GM23338 (cell line): Measurements from ENCODE around the gene GALNT11. TPM values are rescaled to one million over a fixed set of nuclear protein-coding genes. Genes with fewer than 3 reads are reported as not detected.
A peak's percentile ranks its signal among the peaks of the same experiment; 100 is the strongest.

ENCODE experiments used
- ATAC-seq: fragments of 200-7000 bp; cut with Tn5 transposase; 3 replicates; pipeline ENCODE4 v1.9.1; 2020
- DNase-seq: peaks from one replicate; pipeline ENCODE4 v3.0.0-alpha.2; 2015; ENCODE audit warnings: low spot score
- H2AFZ ChIP-seq: fragments of 200-600 bp; sonication (generic); 2 replicates; pipeline ENCODE4 v1.8.0; 2016; ENCODE audit warnings: antibody characterized with exemption, mild to moderate bottlenecking, moderate library complexity
- H3F3A ChIP-seq: fragments of 200-600 bp; sonication (generic); replicated peaks from 2 replicates; pipeline ENCODE4 v1.8.0; 2017; ENCODE audit warnings: antibody characterized with exemption, mixed run types, low read depth
- H3K27ac ChIP-seq: fragments of 200-600 bp; sonication (generic); 2 replicates; pipeline ENCODE4 v1.6.1; 2016; ENCODE audit warnings: low read depth
- H3K27me3 ChIP-seq: fragments of 200-600 bp; sonication (generic); 2 replicates; pipeline ENCODE4 v1.8.0; 2016; ENCODE audit warnings: mild to moderate bottlenecking, mixed run types, moderate library complexity; ENCODE audit not compliant: insufficient read depth
- H3K36me3 ChIP-seq: fragments of 200-600 bp; sonication (generic); 2 replicates; pipeline ENCODE4 v1.8.0; 2016; ENCODE audit warnings: mild to moderate bottlenecking; ENCODE audit not compliant: insufficient read depth
- H3K4me1 ChIP-seq: fragments of 200-600 bp; sonication (generic); 2 replicates; pipeline ENCODE4 v1.8.0; 2016; ENCODE audit warnings: mild to moderate bottlenecking, moderate library complexity; ENCODE audit not compliant: insufficient read depth
- H3K4me2 ChIP-seq: fragments of 200-600 bp; sonication (generic); 2 replicates; pipeline ENCODE4 v1.7.1; 2017; ENCODE audit warnings: mixed run types
- H3K4me3 ChIP-seq: fragments of 200-600 bp; sonication (generic); 2 replicates; pipeline ENCODE4 v1.6.1; 2016; ENCODE audit warnings: mixed run types
- H3K79me2 ChIP-seq: fragments of 200-600 bp; sonication (generic); replicated peaks from 2 replicates; pipeline ENCODE4 v1.8.0; 2017; ENCODE audit warnings: mild to moderate bottlenecking; ENCODE audit not compliant: insufficient read depth
- H3K9me2 ChIP-seq: fragments of 200-600 bp; sonication (generic); 2 replicates; pipeline ENCODE4 v1.8.0; 2017; ENCODE audit not compliant: insufficient read depth
- H4K20me1 ChIP-seq: fragments of 200-600 bp; sonication (generic); replicated peaks from 2 replicates; pipeline ENCODE4 v1.8.0; 2017; ENCODE audit warnings: mild to moderate bottlenecking; ENCODE audit not compliant: insufficient read depth
- H3K27ac Mint-ChIP-seq: 2 replicates; pipeline ENCODE4 v1.8.0; 2020; ENCODE audit warnings: inconsistent platforms, mild to moderate bottlenecking, moderate library complexity, mixed read lengths
- H3K27me3 Mint-ChIP-seq: 3 replicates; pipeline ENCODE4 v1.8.0; 2022; ENCODE audit warnings: low read depth, mild to moderate bottlenecking, moderate library complexity, mixed read lengths, inconsistent platforms; ENCODE audit not compliant: insufficient read depth, poor library complexity
- H3K36me3 Mint-ChIP-seq: 3 replicates; pipeline ENCODE4 v1.8.0; 2021; ENCODE audit warnings: low read depth, mild to moderate bottlenecking, inconsistent platforms, moderate library complexity, mixed read lengths
- H3K4me1 Mint-ChIP-seq: 3 replicates; pipeline ENCODE4 v1.8.0; 2020; ENCODE audit warnings: mild to moderate bottlenecking, inconsistent platforms, mixed read lengths
- H3K4me3 Mint-ChIP-seq: 3 replicates; pipeline ENCODE4 v1.8.0; 2021; ENCODE audit warnings: moderate library complexity, mild to moderate bottlenecking, inconsistent platforms, mixed read lengths
- H3K9me3 Mint-ChIP-seq: 3 replicates; pipeline ENCODE4 v1.8.0; 2020; ENCODE audit warnings: moderate library complexity, mild to moderate bottlenecking, inconsistent platforms, mixed read lengths
- CREB1 ChIP-seq: fragments of 250-450 bp; sonication (Bioruptor Pico); IDR thresholded peaks from 2 replicates; pipeline ENCODE4 v1.5.0; 2020; ENCODE audit warnings: low read depth, mild to moderate bottlenecking, moderate library complexity
- CTCF ChIP-seq, 2 experiments: fragments of 200-600 bp in 1 of 2; sonication (generic) in 1 of 2; conservative IDR thresholded peaks; 2 replicates each; pipeline versions ENCODE4 v1.5.1 to v1.6.1; 2016 to 2017; ENCODE audit warnings: antibody characterized with exemption in 2 of 2, low read depth in 2 of 2, mild to moderate bottlenecking in 2 of 2, moderate library complexity in 1 of 2
- EZH2 ChIP-seq: fragments of 200-600 bp; sonication (generic); IDR thresholded peaks from one replicate; pipeline ENCODE4 v1.8.0; 2017; ENCODE audit warnings: antibody characterized with exemption, mild to moderate bottlenecking, low read depth; ENCODE audit not compliant: unreplicated experiment
- EZH2phosphoT487 ChIP-seq: fragments of 200-600 bp; sonication (generic); IDR thresholded peaks from one replicate; pipeline ENCODE4 v1.8.1; 2018; ENCODE audit warnings: antibody characterized with exemption; ENCODE audit not compliant: unreplicated experiment
- JUNB ChIP-seq: IDR thresholded peaks from one replicate; pipeline ENCODE4 v1.6.1; 2016; ENCODE audit warnings: antibody characterized with exemption; ENCODE audit not compliant: unreplicated experiment
- NANOG ChIP-seq: IDR thresholded peaks from 2 replicates; pipeline ENCODE4 v1.6.1; 2016; ENCODE audit warnings: antibody characterized with exemption, borderline replicate concordance
- POLR2AphosphoS5 ChIP-seq: IDR thresholded peaks from 2 replicates; pipeline ENCODE4 v1.6.1; 2016; ENCODE audit warnings: antibody characterized with exemption, low read depth
- REST ChIP-seq: IDR thresholded peaks from one replicate; pipeline ENCODE4 v1.6.1; 2018; ENCODE audit warnings: antibody characterized with exemption; ENCODE audit not compliant: unreplicated experiment
- STAT1 ChIP-seq: IDR thresholded peaks from one replicate; pipeline ENCODE4 v1.6.1; 2016; ENCODE audit warnings: antibody characterized with exemption; ENCODE audit not compliant: unreplicated experiment
- ZNF114 ChIP-seq: fragments of 250-450 bp; sonication (Bioruptor Pico); IDR thresholded peaks from 2 replicates; pipeline ENCODE4 v1.5.0; 2020; ENCODE audit warnings: mild to moderate bottlenecking, moderate library complexity
- ZNF331 ChIP-seq: fragments of 250-450 bp; sonication (Bioruptor Pico); IDR thresholded peaks from 2 replicates; pipeline ENCODE4 v1.5.0; 2020; ENCODE audit warnings: low read depth, mild to moderate bottlenecking, moderate library complexity
- polyA plus RNA-seq: library from polyadenylated mRNA; unstranded; fragments of >200 nt; fragmentation: Nextera tagmentation; extraction: Ambion mirVana; gene quantifications from 2 replicates; pipeline ENCODE4 v1.2.1, GENCODE V29; 2016
- total RNA-seq: library from RNA; depleted of rRNA; stranded (reverse); fragments of >200 nt; shearing (Covaris generic); gene quantifications from 2 replicates; pipeline ENCODE4 v1.2.3, GENCODE V29; 2014

Gene GALNT11
- total and polyA plus RNA-seq, 2 experiments from 2014 or later: 16.1 to 33.6 TPM

GRCh38 chr7:151982806-151983205, 42.7 kb upstream of the GALNT11 start:
- H3K4me1 ChIP-seq: no peaks in the 10 kb centered on the region
- DNase-seq (no peak), ATAC-seq (no peak)
- H3K27me3 Mint-ChIP-seq: peaks cover 9% of the 10 kb centered on the region
- no peak overlapping the region for H3K4me3 Mint-ChIP-seq
- TF ChIP-seq POLR2AphosphoS5 (no peak), CTCF (conservative IDR thresholded peaks at IDR 0.05; ENCODE audit: low read depth in 2 of 2) (no peak), ZNF331 (no peak), EZH2phosphoT487 (no peak), CREB1 (CRISPR knock-in tag) (no peak), ZNF114 (CRISPR knock-in tag) (no peak), JUNB (no peak), NANOG (no peak), EZH2 (no peak), STAT1 (no peak), REST (no peak)
- H3K27ac Mint-ChIP-seq: no peak overlapping the region
- H3K4me1 Mint-ChIP-seq: no peaks in the 10 kb centered on the region
- no peak overlapping the region for H3K4me3 ChIP-seq
- H3K36me3 Mint-ChIP-seq: no peaks in the 10 kb centered on the region
- H3K36me3 ChIP-seq: no peaks in the 10 kb centered on the region
- H4K20me1 ChIP-seq: no peaks in the 10 kb centered on the region
- no peaks in the 10 kb centered on the region for H3K79me2 ChIP-seq
- no peaks in the 10 kb centered on the region for H3F3A ChIP-seq
- H3K9me2 ChIP-seq: 0 out of 2 replicates have a peak, but pooled peaks cover 2% of the 10 kb centered on the region
- H2AFZ ChIP-seq: no peak overlapping the region
- no peaks in the 10 kb centered on the region for H3K9me3 Mint-ChIP-seq
- no peak overlapping the region for H3K27ac ChIP-seq
- H3K27me3 ChIP-seq: no peaks in the 10 kb centered on the region
- H3K4me2 ChIP-seq: no peak overlapping the region

- Histone ChIP-seq H3F3A (no peaks in the 10 kb centered on the region), H3K4me1 (no peaks in the 10 kb centered on the region), H3K79me2 (no peaks in the 10 kb centered on the region), H3K27me3 (no peaks in the 10 kb centered on the region), H3K9me2 (0 out of 2 replicates have a peak, but pooled peaks cover 4% of the 10 kb centered on the region), H2AFZ (no peak overlapping the region), H3K4me2 (no peak overlapping the region), H3K27ac (no peak overlapping the region), H3K36me3 (no peaks in the 10 kb centered on the region), H3K4me3 (no peak overlapping the region), H4K20me1 (no peaks in the 10 kb centered on the region)
- Mint-ChIP-seq H3K4me3 (no peak overlapping the region), H3K36me3 (no peaks in the 10 kb centered on the region), H3K27ac (no peak overlapping the region), H3K4me1 (peaks cover 3% of the 10 kb centered on the region; the same call in 2 of the 3 replicates), H3K9me3 (peaks cover 2% of the 10 kb centered on the region; the same call in 2 of the 3 replicates), H3K27me3 (peaks cover 9% of the 10 kb centered on the region)
- DNase-seq: peak; percentile 17
- no peak for ATAC-seq
- TF ChIP-seq CTCF (conservative IDR thresholded peaks at IDR 0.05; ENCODE audit: low read depth in 2 of 2) (0 out of 4 replicates have a peak, but pooled peaks of 1 of the 2 experiments have one; percentile 18), NANOG (no peak)
These were observed 40.9 kb upstream of the GALNT11 start for GRCh38 chr7:151984612-151985011.
